Measurements from ENCODE around the gene ELK4.

DNA sequence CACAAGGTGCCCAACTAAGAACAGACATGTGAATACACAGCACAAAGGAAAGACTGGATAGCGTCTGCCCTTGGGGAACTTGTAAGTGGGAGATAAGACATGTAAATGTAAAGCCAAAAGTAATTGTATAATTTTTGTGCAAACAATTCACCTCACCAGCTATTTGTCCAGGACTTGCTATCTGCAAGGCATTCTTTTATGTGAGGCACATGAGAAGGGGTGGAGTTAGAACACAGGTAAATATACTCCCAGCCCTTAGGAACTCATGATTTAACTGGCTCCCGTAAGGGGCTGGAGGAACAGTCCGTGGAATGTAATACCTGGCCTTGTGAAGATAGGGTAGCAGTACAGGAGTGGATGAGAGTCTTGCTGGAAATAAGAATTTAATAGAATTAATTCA lies 66.0 kb downstream of the ELK4 start:
- no peak for TF ChIP-seq POLR2A (IDR thresholded peaks at IDR 0.05; ENCODE audit: low read depth, low read length)
- TF ChIP-seq, protein P1, sequence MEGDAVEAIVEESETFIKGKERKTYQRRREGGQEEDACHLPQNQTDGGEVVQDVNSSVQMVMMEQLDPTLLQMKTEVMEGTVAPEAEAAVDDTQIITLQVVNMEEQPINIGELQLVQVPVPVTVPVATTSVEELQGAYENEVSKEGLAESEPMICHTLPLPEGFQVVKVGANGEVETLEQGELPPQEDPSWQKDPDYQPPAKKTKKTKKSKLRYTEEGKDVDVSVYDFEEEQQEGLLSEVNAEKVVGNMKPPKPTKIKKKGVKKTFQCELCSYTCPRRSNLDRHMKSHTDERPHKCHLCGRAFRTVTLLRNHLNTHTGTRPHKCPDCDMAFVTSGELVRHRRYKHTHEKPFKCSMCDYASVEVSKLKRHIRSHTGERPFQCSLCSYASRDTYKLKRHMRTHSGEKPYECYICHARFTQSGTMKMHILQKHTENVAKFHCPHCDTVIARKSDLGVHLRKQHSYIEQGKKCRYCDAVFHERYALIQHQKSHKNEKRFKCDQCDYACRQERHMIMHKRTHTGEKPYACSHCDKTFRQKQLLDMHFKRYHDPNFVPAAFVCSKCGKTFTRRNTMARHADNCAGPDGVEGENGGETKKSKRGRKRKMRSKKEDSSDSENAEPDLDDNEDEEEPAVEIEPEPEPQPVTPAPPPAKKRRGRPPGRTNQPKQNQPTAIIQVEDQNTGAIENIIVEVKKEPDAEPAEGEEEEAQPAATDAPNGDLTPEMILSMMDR (conservative IDR thresholded peaks at IDR 0.05; ENCODE audit: low read depth, low read length): no peak
